HG02943 (cell line): Measurements from ENCODE around the gene CERKL.

Source experiments
- ATAC-seq: cut with Tn5 transposase; IDR thresholded peaks from one replicate; pipeline ENCODE4 v1.9.1; 2021; ENCODE audit warnings: mild to moderate bottlenecking, low read depth, moderate library complexity; ENCODE audit not compliant: unreplicated experiment

CERKL gene

GRCh38 chr2:181628590-181629585, 28.0 kb downstream of the CERKL start:
- no peak for ATAC-seq

- no peak for ATAC-seq
Observed at GRCh38 chr2:181627545-181627944, 29.4 kb downstream of the CERKL start.

DNA sequence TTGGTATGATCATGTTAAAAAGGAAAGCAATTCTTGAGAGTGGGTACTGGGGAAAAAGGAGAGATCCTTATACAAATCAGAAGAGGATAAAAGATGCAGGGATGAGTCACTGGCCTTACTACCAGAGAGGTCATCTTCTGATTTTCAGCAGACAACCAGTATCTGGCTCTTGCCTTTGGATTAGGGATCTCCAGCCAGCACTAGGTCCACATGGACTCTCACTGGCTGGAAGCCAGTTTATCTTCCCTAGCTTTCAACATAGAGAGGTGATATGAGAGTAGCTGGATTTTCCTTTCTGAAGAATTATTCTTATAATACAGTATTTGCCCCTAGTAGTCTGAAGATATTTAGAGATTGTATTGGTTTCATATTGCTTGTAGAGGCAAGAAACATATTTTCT, 30.2 kb downstream of the CERKL start:
- no peak for ATAC-seq

DNA sequence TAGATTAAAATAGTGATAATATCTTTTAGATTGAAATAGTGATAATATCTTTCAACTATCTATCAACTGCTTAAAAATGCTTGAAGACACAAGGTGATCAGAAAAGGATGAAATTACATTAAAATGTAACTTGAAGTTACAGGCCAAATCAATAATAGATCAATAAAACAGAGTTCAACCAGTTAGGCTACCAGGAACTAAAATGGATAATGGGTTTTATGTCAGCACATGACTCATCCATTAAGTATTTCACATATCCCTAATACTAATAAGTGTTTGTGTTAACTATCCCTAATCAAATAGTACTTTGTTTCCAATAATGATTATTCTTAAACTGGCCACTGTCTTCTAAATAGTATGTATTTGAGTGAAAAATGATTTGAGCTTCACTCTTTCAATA, 33.7 kb downstream of the CERKL start:
- no peak for ATAC-seq

GRCh38 chr2:181621779-181622490, 35.0 kb downstream of the CERKL start:
- no peak for ATAC-seq

- no peak for ATAC-seq
Observed at GRCh38 chr2:181619516-181619915, 37.4 kb downstream of the CERKL start.

DNA sequence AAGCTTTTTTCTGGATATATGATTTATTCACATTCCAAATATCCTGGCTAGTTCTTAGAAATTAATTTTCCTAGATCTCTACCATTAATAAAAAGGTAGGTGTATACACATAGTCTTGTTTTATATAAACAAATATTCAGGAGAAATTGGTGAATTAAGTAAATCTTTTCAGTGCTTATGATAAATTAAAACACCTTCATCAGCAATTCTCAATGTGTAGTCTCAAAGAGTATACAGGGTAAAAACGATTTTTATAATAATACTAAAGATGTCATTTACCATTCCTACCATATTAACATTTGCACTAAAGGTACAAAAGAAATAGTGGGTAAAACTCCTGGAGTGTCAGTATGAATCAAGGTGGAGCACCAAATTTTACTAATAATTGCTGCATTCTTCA, 40.2 kb downstream of the CERKL start:
- no peak for ATAC-seq

DNA sequence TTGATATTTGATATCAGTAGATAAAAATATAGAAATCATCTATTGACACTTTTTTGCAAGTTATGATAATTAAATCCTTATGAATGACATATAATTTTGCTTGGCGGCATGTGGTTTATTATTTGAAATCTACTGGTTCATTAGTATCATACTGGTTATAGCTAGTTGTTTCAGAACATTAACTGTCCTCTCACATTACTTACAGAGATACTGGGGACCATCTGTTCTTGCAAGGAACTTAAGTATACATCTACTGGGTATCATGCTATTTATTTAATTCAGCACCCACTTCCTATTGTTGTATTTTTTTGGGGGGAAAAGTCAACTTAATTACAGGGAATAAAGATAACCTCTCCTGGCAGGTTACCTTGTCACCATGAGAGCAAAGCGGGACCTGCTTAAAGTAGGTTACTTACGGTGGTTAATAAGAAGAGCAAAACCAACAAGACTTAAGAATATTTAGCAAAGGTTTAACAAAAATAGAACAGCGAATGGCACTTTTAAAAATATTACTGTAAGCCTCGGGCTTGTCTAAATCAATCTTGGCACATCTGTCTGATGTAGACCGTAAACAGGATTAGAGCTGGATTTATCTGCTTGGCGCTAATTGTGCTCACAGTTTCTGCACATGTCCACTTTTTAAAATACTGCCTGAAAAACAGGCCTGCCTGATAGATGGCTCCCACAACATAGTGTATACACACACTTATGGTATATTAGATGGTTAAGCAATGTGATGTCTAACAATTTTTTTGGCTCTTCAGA, 41.8 kb downstream of the CERKL start:
- no peak for ATAC-seq

- no peak for ATAC-seq
Observed at GRCh38 chr2:181613241-181613640, 43.7 kb downstream of the CERKL start.

DNA sequence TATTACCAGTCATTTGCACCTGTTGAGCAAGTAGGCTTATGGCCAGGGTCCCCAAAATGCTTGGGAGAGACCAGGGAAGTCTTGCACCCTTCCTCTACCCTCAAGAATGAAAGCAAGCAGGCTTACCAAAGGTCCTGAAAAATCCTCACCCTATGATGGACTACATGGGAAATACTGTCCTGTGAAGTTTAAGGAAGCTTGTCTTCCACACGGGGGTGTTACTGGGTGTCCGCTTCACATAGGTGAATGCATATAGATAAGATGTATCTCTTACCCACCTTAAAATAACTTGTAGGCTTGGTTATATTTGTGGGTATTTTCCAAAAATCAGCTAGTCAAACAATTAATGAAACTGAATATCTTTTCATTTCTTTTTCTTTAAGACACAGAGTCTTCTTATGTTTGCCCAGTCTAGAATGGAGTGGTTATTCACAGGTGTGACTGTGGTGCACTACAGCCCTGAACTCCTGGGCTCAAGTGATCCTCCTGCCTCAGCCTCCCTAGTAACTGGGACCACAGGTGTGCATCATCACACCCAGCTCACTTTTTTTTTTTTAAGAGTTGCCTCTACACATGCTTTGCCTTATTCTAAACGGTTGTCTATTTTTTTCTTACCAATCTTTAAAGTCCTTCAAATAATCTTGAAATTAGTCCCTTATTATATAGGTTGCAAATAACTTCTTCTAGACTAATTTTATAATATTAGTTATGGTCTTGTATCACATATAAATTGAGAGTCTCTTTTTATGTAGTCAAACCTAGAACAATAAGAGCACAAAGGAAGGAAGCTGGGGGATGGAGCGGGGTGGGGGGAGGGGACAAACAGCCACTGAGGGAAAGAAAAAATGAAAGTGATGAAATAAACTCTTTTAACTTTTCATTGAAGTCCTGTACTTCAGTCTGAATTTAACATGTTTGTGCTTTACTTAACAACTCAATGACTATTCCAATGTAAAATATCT, 49.0 kb downstream of the CERKL start:
- no peak for ATAC-seq

DNA sequence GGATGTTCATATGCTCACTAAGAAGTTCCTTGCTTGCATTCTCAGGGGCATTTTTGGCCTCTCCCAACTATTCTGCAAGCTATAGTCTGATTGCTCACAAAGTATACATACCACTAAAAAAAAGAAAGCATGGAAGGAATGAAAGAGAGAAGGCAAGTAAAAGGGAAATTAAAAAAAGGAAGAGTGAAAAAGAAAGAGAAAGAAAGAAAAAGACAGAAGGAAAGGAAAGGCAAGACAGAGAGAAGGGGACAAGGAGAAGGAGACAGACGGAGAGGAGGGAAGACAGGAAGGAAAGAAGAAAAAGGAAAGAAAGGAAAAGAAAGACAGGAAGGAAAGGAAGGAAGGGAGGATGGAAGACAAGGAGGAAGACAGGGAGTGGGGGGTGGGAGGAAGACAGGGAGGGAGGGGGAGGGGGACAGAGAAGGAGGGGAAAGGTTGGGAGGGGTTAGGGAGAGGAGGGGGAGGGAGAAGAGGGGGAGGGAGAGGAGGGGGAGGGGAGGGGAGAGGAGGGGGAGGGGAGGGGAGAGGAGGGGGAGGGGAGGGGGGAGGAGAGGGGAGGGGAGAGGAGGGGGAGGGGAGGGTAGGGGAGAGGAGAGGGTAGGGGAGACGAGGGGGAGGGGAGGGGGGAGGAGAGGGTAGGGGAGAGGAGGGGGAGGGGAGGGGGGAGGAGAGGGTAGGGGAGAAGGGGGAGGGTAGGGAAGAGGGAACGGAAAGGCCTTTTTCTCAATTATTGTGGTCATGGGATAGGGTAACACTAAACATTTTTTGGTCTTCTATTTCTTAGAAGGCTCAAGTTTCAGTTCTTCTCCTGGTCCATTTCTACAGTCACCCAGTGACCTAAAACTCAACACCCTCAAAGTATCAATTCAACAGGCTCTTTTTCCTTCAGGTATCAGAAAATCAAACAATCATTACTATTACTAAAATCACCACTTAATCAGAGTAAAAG, 50.7 kb downstream of the CERKL start:
- ATAC-seq: no peak

DNA sequence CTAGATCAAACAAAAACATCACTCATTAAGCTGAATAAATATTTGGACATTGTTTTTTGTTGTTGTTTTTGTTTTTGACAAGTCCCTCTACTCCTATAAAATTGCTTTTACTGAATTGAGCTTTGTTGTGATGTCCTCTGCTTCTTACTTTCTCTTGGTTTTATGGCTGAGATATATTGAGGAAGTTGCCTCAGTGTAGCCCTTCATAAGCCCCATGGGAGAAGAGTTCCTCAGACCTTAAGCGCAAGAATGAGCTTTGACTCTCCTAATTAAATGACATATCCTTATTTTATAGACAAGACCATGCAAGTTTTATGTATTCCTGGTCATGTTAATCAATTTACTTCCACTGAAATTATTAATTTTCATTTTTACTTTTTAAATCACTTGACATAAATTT, 54.9 kb downstream of the CERKL start:
- ATAC-seq: no peak

GRCh38 chr2:181596556-181596955, 60.3 kb downstream of the CERKL start:
- no peak for ATAC-seq

GRCh38 chr2:181594322-181594721, 62.6 kb downstream of the CERKL start:
- ATAC-seq: no peak

DNA sequence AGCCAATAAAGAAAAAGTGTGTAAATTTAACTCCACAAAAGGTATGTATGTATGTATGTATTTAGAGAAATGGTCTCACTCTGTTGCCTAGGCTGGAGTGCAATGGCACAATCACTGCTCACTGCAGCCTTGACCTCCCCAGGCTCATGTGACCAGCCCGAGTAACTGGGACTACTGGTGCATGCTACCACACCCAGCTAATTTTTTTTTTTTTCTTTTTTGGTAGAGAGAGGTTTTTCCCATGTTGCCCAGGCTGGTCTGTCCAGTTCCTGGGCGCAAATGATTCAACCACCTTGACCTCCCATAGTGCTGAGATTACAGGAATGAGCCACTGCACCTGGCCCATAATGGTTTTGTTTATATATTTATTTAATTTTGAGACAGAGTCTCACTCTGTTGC, 67.1 kb downstream of the CERKL start:
- no peak for ATAC-seq

GRCh38 chr2:181588546-181588945, 68.4 kb downstream of the CERKL start:
- ATAC-seq: no peak

GRCh38 chr2:181586569-181587081, 70.3 kb downstream of the CERKL start:
- peak; percentile 98 for ATAC-seq

DNA sequence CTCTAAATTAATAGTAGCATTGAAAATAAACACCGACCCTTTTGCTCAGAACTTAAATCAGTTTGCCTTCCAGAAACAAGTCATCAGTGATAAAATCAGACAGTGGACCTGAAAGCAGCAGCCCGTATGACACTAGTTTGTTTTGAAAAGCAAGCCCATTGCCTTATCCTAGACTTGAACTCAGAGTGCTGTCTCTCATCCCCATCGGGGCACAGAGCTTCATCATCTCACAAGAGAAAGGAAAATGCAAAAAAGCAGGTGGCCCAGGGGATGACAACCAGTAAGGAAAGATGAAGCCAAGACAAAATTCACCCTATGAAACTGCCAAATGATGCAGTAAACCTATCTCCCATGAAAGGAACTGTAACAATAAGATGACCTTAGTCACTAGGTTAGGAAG, 71.2 kb downstream of the CERKL start:
- ATAC-seq: no peak
